ENCODE results near the gene PRUNE1. TPM values are rescaled to one million over a fixed set of nuclear protein-coding genes. Genes with fewer than 3 reads are reported as not detected.
A peak's percentile ranks its signal among the peaks of the same experiment; 100 is the strongest.

The PRUNE1 gene
- total RNA-seq, 1 experiment from 2014 or later: 24.5 TPM

DNA sequence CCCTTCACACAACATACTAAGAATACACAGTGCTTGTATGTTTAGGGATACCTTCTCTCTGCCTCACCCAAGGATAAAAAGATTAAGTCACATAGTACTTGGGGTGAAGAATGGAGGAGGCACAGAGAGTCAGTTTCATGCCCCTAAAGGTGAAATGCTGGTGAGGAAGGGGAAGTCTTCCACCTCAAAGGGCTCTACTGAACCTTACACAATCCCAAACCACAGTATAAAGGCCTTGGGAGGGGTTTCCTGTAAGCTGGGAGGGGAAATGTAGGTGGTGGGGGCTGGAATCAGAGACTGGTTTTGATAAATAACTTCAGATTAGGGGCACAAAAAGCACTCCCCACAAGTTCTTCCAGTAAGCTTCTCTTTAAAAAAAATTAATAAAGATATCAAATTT is 5.1 kb upstream of the PRUNE1 start (continued):
- TF ChIP-seq ESRRA (CRISPR knock-in tag; IDR thresholded peaks at IDR 0.05; ENCODE audit: borderline replicate concordance) (no peak), ZNF138 (CRISPR knock-in tag; conservative IDR thresholded peaks at IDR 0.05) (no peak), RELA (CRISPR knock-in tag; IDR thresholded peaks at IDR 0.05; ENCODE audit: borderline replicate concordance) (no peak), TP53 (CRISPR knock-in tag; IDR thresholded peaks at IDR 0.05) (no peak)
- TF ChIP-seq, protein P1, sequence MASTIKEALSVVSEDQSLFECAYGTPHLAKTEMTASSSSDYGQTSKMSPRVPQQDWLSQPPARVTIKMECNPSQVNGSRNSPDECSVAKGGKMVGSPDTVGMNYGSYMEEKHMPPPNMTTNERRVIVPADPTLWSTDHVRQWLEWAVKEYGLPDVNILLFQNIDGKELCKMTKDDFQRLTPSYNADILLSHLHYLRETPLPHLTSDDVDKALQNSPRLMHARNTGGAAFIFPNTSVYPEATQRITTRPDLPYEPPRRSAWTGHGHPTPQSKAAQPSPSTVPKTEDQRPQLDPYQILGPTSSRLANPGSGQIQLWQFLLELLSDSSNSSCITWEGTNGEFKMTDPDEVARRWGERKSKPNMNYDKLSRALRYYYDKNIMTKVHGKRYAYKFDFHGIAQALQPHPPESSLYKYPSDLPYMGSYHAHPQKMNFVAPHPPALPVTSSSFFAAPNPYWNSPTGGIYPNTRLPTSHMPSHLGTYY (CRISPR knock-in tag; IDR thresholded peaks at IDR 0.05): no peak

DNA sequence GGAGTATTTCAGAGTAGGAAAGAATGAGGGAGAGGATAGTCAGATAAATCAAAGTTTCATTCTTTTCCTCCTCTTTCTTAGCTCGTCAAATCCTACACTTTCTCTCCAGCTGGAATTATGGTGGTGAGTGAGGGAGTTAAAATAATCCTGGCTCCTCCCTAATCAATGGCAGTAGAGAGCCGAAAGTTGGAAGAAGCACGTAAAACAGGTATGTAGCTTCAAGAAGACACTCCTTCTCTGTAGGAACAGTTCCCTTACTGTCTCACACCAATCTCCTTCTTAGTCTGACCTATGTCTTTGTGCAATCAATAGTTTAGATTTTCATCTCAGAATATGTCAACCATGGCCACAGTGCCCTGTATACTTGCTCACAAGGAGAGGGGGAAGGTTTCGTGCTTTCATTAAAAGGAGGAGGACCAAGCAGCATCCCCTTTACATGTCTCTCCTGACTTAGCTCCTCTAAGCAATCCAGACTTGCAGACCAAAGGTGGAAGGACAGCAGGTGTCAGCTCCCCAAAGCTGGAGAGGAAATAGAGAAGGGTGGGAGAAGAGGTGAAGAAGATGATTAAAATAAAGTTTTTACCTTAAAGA is 2.4 kb upstream of the PRUNE1 start:
- no peaks in the 10 kb centered on the region for H3K27me3 Mint-ChIP-seq (ENCODE audit: low read depth)

GRCh38 chr1:151006327-151007052 is 1.8 kb upstream of the PRUNE1 start, which contains the start of gene MINDY1:
TSS of gene MINDY1 (minus strand) at chr1:151006902. CDS start at chr1:151002617, 4,285 bp downstream.
- peak within 1 kb of the TSS; percentile 94 for H3K4me3 Mint-ChIP-seq
- peak; percentile 89 for ATAC-seq
- ChIA-PET POLR2A (interaction anchor here (0.5 to 2.6 kb wide), 14 partner anchors 9 to 1067 kb away, joined by 3 to 14 read pairs (median 3); partner anchors contain the start of genes ANXA9, C1orf56, GABPB2 and GOLPH3L), CTCF (interaction anchor here (0.6 to 4.4 kb wide), 33 partner anchors 8 to 750 kb away, joined by 3 to 74 read pairs (median 4); partner anchors contain the start of genes ANXA9, BNIPL, C1orf56 and CDC42SE1)
- H3K4me1 Mint-ChIP-seq: peaks cover 38% of the 10 kb centered on the region
- peak; percentile 73 for DNase-seq (ENCODE audit: low spot score)
- H3K9me3 Mint-ChIP-seq: no peaks in the 10 kb centered on the region
- 0 out of 2 replicates have a peak, but pooled peaks have one; percentile 34 for TF ChIP-seq ZNF317 (CRISPR knock-in tag; IDR thresholded peaks at IDR 0.05; ENCODE audit: borderline replicate concordance, low read depth)
- TF ChIP-seq FOXP1 (CRISPR knock-in tag; IDR thresholded peaks at IDR 0.05; ENCODE audit: borderline replicate concordance): peak; percentile 25; the same call in 1 of the 2 replicates
- TF ChIP-seq ATF1 (CRISPR knock-in tag; IDR thresholded peaks at IDR 0.05): no peak
- no peak for TF ChIP-seq NR1H2 (CRISPR knock-in tag; IDR thresholded peaks at IDR 0.05)
- no peaks in the 10 kb centered on the region for H3K36me3 Mint-ChIP-seq
- no peaks in the 10 kb centered on the region for H3K27me3 Mint-ChIP-seq (ENCODE audit: low read depth)
- H3K27ac Mint-ChIP-seq: peak within 1 kb of the TSS; percentile 99

More for the DNA sequence above, 2.4 kb upstream of the PRUNE1 start:
- DNase-seq (ENCODE audit: low spot score) (no peak), ATAC-seq (no peak)
- no peak for TF ChIP-seq MAX (CRISPR knock-in tag; IDR thresholded peaks at IDR 0.05)
- TF ChIP-seq, protein P2, sequence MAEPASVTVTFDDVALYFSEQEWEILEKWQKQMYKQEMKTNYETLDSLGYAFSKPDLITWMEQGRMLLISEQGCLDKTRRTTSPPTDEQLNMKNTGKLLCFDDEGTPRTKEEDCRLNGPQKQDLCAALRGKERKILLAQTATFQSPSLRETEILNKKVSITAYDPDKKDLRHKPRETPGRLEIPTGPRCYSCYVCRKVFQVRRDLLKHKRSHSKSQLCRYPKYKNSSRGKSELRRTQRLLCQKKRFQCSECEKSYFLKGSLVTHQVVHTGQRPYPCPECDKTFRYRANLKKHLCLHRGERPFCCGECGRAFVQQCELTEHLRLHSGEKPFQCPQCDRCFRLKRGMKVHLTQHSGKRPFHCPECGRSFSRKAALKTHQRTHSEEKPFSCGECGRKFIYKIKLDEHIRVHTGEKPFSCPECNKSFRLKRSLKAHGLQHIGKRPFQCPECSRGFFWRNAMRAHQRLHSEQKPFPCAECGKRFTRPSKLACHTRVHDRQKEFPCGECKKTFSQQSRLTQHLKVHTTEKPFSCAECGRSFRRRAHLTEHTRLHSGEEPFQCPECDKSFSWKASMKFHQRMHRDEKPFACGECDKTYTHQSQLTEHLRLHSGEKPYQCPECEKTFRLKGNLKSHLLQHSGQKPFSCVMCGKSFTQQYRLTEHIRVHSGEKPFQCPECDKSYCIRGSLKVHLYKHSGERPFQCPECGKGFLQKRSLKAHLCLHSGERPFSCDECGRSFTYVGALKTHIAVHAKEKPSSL (CRISPR knock-in tag; conservative IDR thresholded peaks at IDR 0.05): no peak
- TF ChIP-seq, protein P3, sequence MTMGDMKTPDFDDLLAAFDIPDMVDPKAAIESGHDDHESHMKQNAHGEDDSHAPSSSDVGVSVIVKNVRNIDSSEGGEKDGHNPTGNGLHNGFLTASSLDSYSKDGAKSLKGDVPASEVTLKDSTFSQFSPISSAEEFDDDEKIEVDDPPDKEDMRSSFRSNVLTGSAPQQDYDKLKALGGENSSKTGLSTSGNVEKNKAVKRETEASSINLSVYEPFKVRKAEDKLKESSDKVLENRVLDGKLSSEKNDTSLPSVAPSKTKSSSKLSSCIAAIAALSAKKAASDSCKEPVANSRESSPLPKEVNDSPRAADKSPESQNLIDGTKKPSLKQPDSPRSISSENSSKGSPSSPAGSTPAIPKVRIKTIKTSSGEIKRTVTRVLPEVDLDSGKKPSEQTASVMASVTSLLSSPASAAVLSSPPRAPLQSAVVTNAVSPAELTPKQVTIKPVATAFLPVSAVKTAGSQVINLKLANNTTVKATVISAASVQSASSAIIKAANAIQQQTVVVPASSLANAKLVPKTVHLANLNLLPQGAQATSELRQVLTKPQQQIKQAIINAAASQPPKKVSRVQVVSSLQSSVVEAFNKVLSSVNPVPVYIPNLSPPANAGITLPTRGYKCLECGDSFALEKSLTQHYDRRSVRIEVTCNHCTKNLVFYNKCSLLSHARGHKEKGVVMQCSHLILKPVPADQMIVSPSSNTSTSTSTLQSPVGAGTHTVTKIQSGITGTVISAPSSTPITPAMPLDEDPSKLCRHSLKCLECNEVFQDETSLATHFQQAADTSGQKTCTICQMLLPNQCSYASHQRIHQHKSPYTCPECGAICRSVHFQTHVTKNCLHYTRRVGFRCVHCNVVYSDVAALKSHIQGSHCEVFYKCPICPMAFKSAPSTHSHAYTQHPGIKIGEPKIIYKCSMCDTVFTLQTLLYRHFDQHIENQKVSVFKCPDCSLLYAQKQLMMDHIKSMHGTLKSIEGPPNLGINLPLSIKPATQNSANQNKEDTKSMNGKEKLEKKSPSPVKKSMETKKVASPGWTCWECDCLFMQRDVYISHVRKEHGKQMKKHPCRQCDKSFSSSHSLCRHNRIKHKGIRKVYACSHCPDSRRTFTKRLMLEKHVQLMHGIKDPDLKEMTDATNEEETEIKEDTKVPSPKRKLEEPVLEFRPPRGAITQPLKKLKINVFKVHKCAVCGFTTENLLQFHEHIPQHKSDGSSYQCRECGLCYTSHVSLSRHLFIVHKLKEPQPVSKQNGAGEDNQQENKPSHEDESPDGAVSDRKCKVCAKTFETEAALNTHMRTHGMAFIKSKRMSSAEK (CRISPR knock-in tag; IDR thresholded peaks at IDR 0.05; ENCODE audit: borderline replicate concordance): no peak
- TF ChIP-seq RELA (CRISPR knock-in tag; IDR thresholded peaks at IDR 0.05; ENCODE audit: borderline replicate concordance): no peak
- ChIA-PET CTCF (interaction anchor here (0.6 to 4.4 kb wide), 30 partner anchors 8 to 749 kb away, joined by 3 to 74 read pairs (median 4); partner anchors contain the start of genes ANXA9, C1orf56, GABPB2 and MCL1), POLR2A (interaction anchor here (0.5 to 2.6 kb wide), 8 partner anchors 9 to 1067 kb away, joined by 3 to 14 read pairs (median 4); partner anchors contain the start of genes ANXA9 and MCL1)
- peak overlapping the region; percentile 94 for H3K4me3 Mint-ChIP-seq
- H3K36me3 Mint-ChIP-seq: no peaks in the 10 kb centered on the region
- H3K27ac Mint-ChIP-seq: peak overlapping the region; percentile 99; the same call in 1 of the 2 replicates
- peaks cover 38% of the 10 kb centered on the region for H3K4me1 Mint-ChIP-seq
- no peaks in the 10 kb centered on the region for H3K9me3 Mint-ChIP-seq
